HepG2 (cell line): ENCODE data around the gene DPEP3. TPM values are rescaled to one million over a fixed set of nuclear protein-coding genes. Genes with fewer than 3 reads are reported as not detected.

Source experiments
- ATAD3A ChIP-seq: sonication (generic); formaldehyde crosslinking; IDR thresholded peaks from 2 replicates; pipeline ENCODE4 v1.4.0; 2020; ENCODE audit warnings: missing genetic modification reagents
- CBX2 ChIP-seq, 2 experiments: fragments of 200-600 bp in 1 of 2; sonication (generic); formaldehyde crosslinking in 1 of 2; IDR thresholded peaks; 2 replicates each; pipeline versions ENCODE4 v1.7.0 to v1.8.1; 2018 to 2022; ENCODE audit warnings: low read depth in 2 of 2, low read length in 1 of 2, mild to moderate bottlenecking in 1 of 2, missing genetic modification reagents in 1 of 2
- CENPBD1 ChIP-seq: sonication (generic); formaldehyde crosslinking; IDR thresholded peaks from 2 replicates; pipeline ENCODE4 v1.8.0; 2022; ENCODE audit warnings: missing genetic modification reagents, low read depth, mild to moderate bottlenecking, borderline replicate concordance
- DNMT3B ChIP-seq: conservative IDR thresholded peaks from 2 replicates; pipeline ENCODE4 v1.6.1; 2016; ENCODE audit warnings: missing biosample characterization, control low read depth
- ELK4 ChIP-seq: sonication (generic); formaldehyde crosslinking; IDR thresholded peaks from 2 replicates; pipeline ENCODE4 v1.9.0; 2021; ENCODE audit warnings: missing genetic modification reagents, borderline replicate concordance
- FOXK2 ChIP-seq: fragments of 450-650 bp; IDR thresholded peaks from 2 replicates; pipeline ENCODE4 v1.6.1; 2016
- NR0B2 ChIP-seq: sonication (generic); formaldehyde crosslinking; IDR thresholded peaks from 2 replicates; pipeline ENCODE4 v1.4.0; 2020; ENCODE audit warnings: mild to moderate bottlenecking, missing genetic modification reagents
- POLR2AphosphoS5 ChIP-seq: IDR thresholded peaks from 2 replicates; pipeline ENCODE4 v1.6.1; 2012; ENCODE audit warnings: low read depth, low read length
- RARA ChIP-seq: IDR thresholded peaks from 2 replicates; pipeline ENCODE4 v1.6.1; 2016; ENCODE audit warnings: missing genetic modification reagents, missing compliant biosample characterization
- RXRA ChIP-seq: sonication (generic); formaldehyde crosslinking; IDR thresholded peaks from 2 replicates; pipeline ENCODE4 v1.5.1; 2020; ENCODE audit warnings: missing genetic modification reagents
- SRSF4 ChIP-seq: fragments of 200-400 bp; formaldehyde crosslinking; IDR thresholded peaks from one replicate; pipeline ENCODE4 v1.6.1; 2018; ENCODE audit warnings: mild to moderate bottlenecking, low read depth, low read length, moderate library complexity; ENCODE audit not compliant: poor library complexity, severe bottlenecking
- SUZ12 ChIP-seq: fragments of 150-350 bp; IDR thresholded peaks from 2 replicates; pipeline ENCODE4 v1.6.1; 2014; ENCODE audit warnings: low read depth, low read length
- TBX3 ChIP-seq: fragments of 450-650 bp; IDR thresholded peaks from 2 replicates; pipeline ENCODE4 v1.6.1; 2017; ENCODE audit warnings: antibody characterized with exemption, mild to moderate bottlenecking, inconsistent platforms, borderline replicate concordance
- TGIF2 ChIP-seq: IDR thresholded peaks from 2 replicates; pipeline ENCODE4 v1.6.1; 2016; ENCODE audit warnings: control low read depth, missing compliant biosample characterization
- ZBTB14 ChIP-seq: sonication (generic); formaldehyde crosslinking; IDR thresholded peaks from 2 replicates; pipeline ENCODE4 v1.4.0; 2020; ENCODE audit warnings: missing genetic modification reagents
- ZBTB3 ChIP-seq: sonication (generic); formaldehyde crosslinking; IDR thresholded peaks from 2 replicates; pipeline ENCODE4 v1.4.0; 2020; ENCODE audit warnings: low read depth, mild to moderate bottlenecking, moderate library complexity, missing genetic modification reagents, borderline replicate concordance
- ZBTB34 ChIP-seq: sonication (generic); formaldehyde crosslinking; IDR thresholded peaks from 2 replicates; pipeline ENCODE4 v1.8.0; 2022; ENCODE audit warnings: mild to moderate bottlenecking, missing genetic modification reagents
- ZNF343 ChIP-seq: sonication (generic); formaldehyde crosslinking; IDR thresholded peaks from 2 replicates; pipeline ENCODE4 v1.4.0; 2020; ENCODE audit warnings: mild to moderate bottlenecking, missing genetic modification reagents
- ZNF564 ChIP-seq: sonication (generic); formaldehyde crosslinking; IDR thresholded peaks from 2 replicates; pipeline ENCODE4 v1.8.1; 2023; ENCODE audit warnings: mild to moderate bottlenecking, missing genetic modification reagents
- ZNF75D ChIP-seq: sonication (generic); formaldehyde crosslinking; IDR thresholded peaks from 2 replicates; pipeline ENCODE4 v1.8.1; 2023; ENCODE audit warnings: missing genetic modification reagents, mild to moderate bottlenecking, borderline replicate concordance
- ZUFSP ChIP-seq: sonication (generic); formaldehyde crosslinking; IDR thresholded peaks from 2 replicates; pipeline ENCODE4 v1.9.0; 2021; ENCODE audit warnings: missing genetic modification reagents, mild to moderate bottlenecking, borderline replicate concordance
- polyA plus RNA-seq, 8 experiments: library from polyadenylated mRNA; depleted of rRNA in 3 of 8; stranded (reverse) in 7 of 8; unstranded in 1 of 8; fragments of >200 nt; fragmentation: Illumina TruSeq in 4 of 8; extraction: Trizol in 4 of 8; gene quantifications; 2 replicates each; pipeline versions ENCODE4 v1.2.1 to v1.2.3, GENCODE V29; 2011 to 2016; ENCODE audit warnings: low read depth in 4 of 8, missing spikeins in 1 of 8, mixed read lengths in 1 of 8; ENCODE audit not compliant: insufficient read depth in 1 of 8
- total RNA-seq, 5 experiments: library from RNA; depleted of rRNA; stranded (reverse); fragments of >200 nt; fragmentation: Illumina TruSeq; extraction: Trizol; gene quantifications; 2 replicates each; pipeline ENCODE4 v1.2.3, GENCODE V29; 2016; ENCODE audit warnings: low read depth in 1 of 5

The DPEP3 gene
- total and polyA plus RNA-seq, 2 of the 13 experiments (the other 11 are each of a cell fraction or from before 2014, with no cell fraction given): not detected

- peak; percentile 84; the same call in 1 of the 2 replicates for TF ChIP-seq ZNF564 (CRISPR knock-in tag)
- no peak for TF ChIP-seq ELK4
- no peak for TF ChIP-seq CBX2 (IDR thresholded peaks at IDR 0.05; ENCODE audit: low read depth, low read length)
- TF ChIP-seq CBX2 (CRISPR knock-in tag; IDR thresholded peaks at IDR 0.05; ENCODE audit: low read depth): 0 out of 2 replicates have a peak, but pooled peaks have one; percentile 64
- TF ChIP-seq RXRA (CRISPR knock-in tag): peak; percentile 51
- peak; percentile 69 for TF ChIP-seq POLR2AphosphoS5
- no peak for TF ChIP-seq ATAD3A (CRISPR knock-in tag)
- peak; percentile 15; the same call in 1 of the 2 replicates for TF ChIP-seq ZBTB3 (CRISPR knock-in tag)
- TF ChIP-seq TGIF2 (CRISPR knock-in tag): no peak
- no peak for TF ChIP-seq ZBTB34 (CRISPR knock-in tag)
- no peak for TF ChIP-seq FOXK2
- peak; percentile 81 for TF ChIP-seq NR0B2 (CRISPR knock-in tag)
- no peak for TF ChIP-seq SUZ12
- TF ChIP-seq DNMT3B (CRISPR knock-in tag): no peak
- no peak for TF ChIP-seq SRSF4
- no peak for TF ChIP-seq CENPBD1
- TF ChIP-seq ZUFSP (CRISPR knock-in tag): no peak
- TF ChIP-seq ZNF343: no peak
- TF ChIP-seq RARA: peak; percentile 47; the same call in 1 of the 2 replicates
- no peak for TF ChIP-seq ZNF75D (CRISPR knock-in tag)
- no peak; the same call in 1 of the 2 replicates for TF ChIP-seq ZBTB14 (CRISPR knock-in tag)
- no peak for TF ChIP-seq TBX3
Observed at GRCh38 chr16:67968400-67969253, 11.7 kb downstream of the DPEP3 start, which contains the start of gene SLC12A4 (continued).
